Measurements from ENCODE around the gene GTSE1.
A peak's percentile ranks its signal among the peaks of the same experiment; 100 is the strongest.

The GTSE1 gene

GRCh38 chr22:46292732-46293131 is 3.9 kb upstream of the GTSE1 start:
- no peak for TF ChIP-seq SIN3A (IDR thresholded peaks at IDR 0.05; ENCODE audit: borderline replicate concordance, insufficient read depth, low read length)
- TF ChIP-seq REST (IDR thresholded peaks at IDR 0.05; ENCODE audit: insufficient read depth in 1 of 2, low read depth in 2 of 2, low read length in 2 of 2), result no peak
- TF ChIP-seq FOXP2 (optimal IDR thresholded peaks at IDR 0.05; ENCODE audit: borderline replicate concordance, extremely low read depth, extremely low read length, insufficient read depth), result no peak
- TF ChIP-seq TAF1 (IDR thresholded peaks at IDR 0.05; ENCODE audit: borderline replicate concordance, insufficient read depth, low read length), result no peak
- no peak for TF ChIP-seq POLR2AphosphoS5 (IDR thresholded peaks at IDR 0.05; ENCODE audit: low read depth, low read length)

GRCh38 chr22:46293577-46294260 is 3.0 kb upstream of the GTSE1 start:
- no peak for TF ChIP-seq TAF1 (IDR thresholded peaks at IDR 0.05; ENCODE audit: borderline replicate concordance, insufficient read depth, low read length)
- TF ChIP-seq FOXP2 (optimal IDR thresholded peaks at IDR 0.05; ENCODE audit: borderline replicate concordance, extremely low read depth, extremely low read length, insufficient read depth), result no peak
- TF ChIP-seq REST (IDR thresholded peaks at IDR 0.05; ENCODE audit: insufficient read depth in 1 of 2, low read depth in 2 of 2, low read length in 2 of 2), result no peak
- TF ChIP-seq POLR2AphosphoS5 (IDR thresholded peaks at IDR 0.05; ENCODE audit: low read depth, low read length), result no peak
- TF ChIP-seq SIN3A (IDR thresholded peaks at IDR 0.05; ENCODE audit: borderline replicate concordance, insufficient read depth, low read length), result no peak

GRCh38 chr22:46294784-46295183 is 1.9 kb upstream of the GTSE1 start:
- TF ChIP-seq REST (IDR thresholded peaks at IDR 0.05; ENCODE audit: insufficient read depth in 1 of 2, low read depth in 2 of 2, low read length in 2 of 2) (no peak), FOXP2 (optimal IDR thresholded peaks at IDR 0.05; ENCODE audit: borderline replicate concordance, extremely low read depth, extremely low read length, insufficient read depth) (no peak), SIN3A (IDR thresholded peaks at IDR 0.05; ENCODE audit: borderline replicate concordance, insufficient read depth, low read length) (no peak), POLR2AphosphoS5 (IDR thresholded peaks at IDR 0.05; ENCODE audit: low read depth, low read length) (no peak)

DNA sequence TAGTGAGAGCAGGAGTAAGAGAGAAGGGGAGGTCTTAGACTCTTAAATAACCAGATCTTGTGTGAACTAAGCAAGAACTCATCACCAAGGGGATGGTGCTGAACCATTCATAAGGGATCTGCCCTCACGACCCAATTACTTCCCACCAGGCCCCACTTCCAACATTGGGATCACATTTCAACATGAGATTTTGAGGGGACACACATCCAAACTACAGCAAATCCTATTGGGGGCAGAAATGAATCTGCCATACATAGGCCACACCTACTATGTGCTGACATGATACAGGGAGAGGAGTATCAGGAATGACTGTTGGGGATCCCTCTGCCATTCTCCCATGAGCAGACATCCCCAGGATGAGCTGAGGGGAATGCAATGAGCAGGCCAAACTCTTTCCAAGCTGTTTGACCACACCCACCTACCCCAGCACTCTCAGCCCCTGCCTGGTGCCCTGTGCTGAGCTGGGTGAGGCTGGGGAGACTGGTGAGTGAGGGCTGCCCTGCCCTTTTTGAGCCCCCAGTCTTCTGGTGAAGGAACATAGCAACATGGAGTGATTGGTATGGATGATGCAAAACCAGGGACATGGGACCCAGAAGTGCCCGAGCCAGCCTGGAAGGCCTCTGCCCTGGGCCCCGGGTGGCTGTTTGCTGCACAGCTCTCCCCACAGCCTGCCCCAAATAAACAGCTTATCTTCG is 1.2 kb upstream of the GTSE1 start:
- TF ChIP-seq FOXP2 (optimal IDR thresholded peaks at IDR 0.05; ENCODE audit: borderline replicate concordance, extremely low read depth, extremely low read length, insufficient read depth) (no peak), TAF1 (IDR thresholded peaks at IDR 0.05; ENCODE audit: borderline replicate concordance, insufficient read depth, low read length) (no peak), POLR2AphosphoS5 (IDR thresholded peaks at IDR 0.05; ENCODE audit: low read depth, low read length) (no peak)

DNA sequence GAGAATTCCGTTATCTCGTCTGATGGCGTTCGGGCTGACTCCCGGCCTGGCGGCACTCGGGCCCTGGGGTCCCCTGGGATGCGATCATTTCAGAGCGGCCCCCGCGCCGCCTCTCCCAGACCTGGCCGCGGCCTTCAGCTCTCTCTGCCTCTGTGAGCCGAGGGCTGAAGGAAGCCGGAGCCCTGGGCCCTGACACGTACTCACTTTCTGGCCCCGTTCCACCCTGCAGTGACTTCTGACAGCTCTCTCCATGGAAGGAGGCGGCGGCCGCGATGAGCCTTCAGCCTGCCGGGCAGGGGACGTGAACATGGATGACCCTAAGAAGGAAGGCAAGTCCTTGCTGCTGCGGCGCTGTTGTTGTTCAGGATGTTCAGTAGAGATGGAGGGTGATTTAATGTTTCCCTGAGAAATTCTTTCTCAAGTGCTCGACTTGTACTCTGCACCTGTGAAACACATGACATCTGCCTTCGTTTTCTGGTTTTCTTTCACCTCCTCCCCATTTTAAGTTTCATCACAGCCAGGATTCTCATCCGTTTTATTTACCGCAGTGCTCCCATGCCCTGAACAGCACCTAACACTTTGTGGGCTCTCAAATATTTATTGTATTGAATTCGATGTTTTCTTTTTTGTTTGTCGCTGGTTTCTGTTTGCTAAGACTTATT is 612 bp downstream of the GTSE1 start:
- TF ChIP-seq SIN3A (IDR thresholded peaks at IDR 0.05; ENCODE audit: borderline replicate concordance, insufficient read depth, low read length) (0 out of 2 replicates have a peak, but pooled peaks have one; percentile 25), POLR2AphosphoS5 (IDR thresholded peaks at IDR 0.05; ENCODE audit: low read depth, low read length) (no peak)

- TF ChIP-seq SIN3A (IDR thresholded peaks at IDR 0.05; ENCODE audit: borderline replicate concordance, insufficient read depth, low read length) (no peak), POLR2AphosphoS5 (IDR thresholded peaks at IDR 0.05; ENCODE audit: low read depth, low read length) (no peak), TAF1 (IDR thresholded peaks at IDR 0.05; ENCODE audit: borderline replicate concordance, insufficient read depth, low read length) (no peak), FOXP2 (optimal IDR thresholded peaks at IDR 0.05; ENCODE audit: borderline replicate concordance, extremely low read depth, extremely low read length, insufficient read depth) (no peak), REST (IDR thresholded peaks at IDR 0.05; ENCODE audit: insufficient read depth in 1 of 2, low read depth in 2 of 2, low read length in 2 of 2) (no peak)
Measured at GRCh38 chr22:46299101-46299500, 2.4 kb downstream of the GTSE1 start.
